ENCODE results near the gene OAS1.

GRCh38 chr12:112907415-112908157, 824 bp downstream of the OAS1 start:
- TF ChIP-seq CTCF (conservative IDR thresholded peaks at IDR 0.05; ENCODE audit: low read depth, low read length), result no peak
- TF ChIP-seq EZH2phosphoT487 (IDR thresholded peaks at IDR 0.05; ENCODE audit: borderline replicate concordance, low read length), result no peak
- TF ChIP-seq EZH2 (IDR thresholded peaks at IDR 0.05; ENCODE audit: low read length, unreplicated experiment), result no peak

Measured in PC-3 (cell line).